Lower lobe of right lung (tissue), 2 donors: ENCODE results near the gene RRP1. TPM values are rescaled to one million over a fixed set of nuclear protein-coding genes. Genes with fewer than 3 reads are reported as not detected.

ENCODE experiments used
- ATAC-seq, 2 donors: fragments of 200-7000 bp; cut with Tn5 transposase; one replicate each; pipeline ENCODE4 v1.9.1; 2020 to 2022; ENCODE audit warnings: mild to moderate bottlenecking in 2 of 2, moderate library complexity in 2 of 2
- DNase-seq: peaks from one replicate; pipeline ENCODE4 v3.0.0-alpha.2; 2020
- H3K27ac ChIP-seq: fragments of 200-600 bp; one replicate; pipeline ENCODE4 v1.8.0; 2022
- H3K27me3 ChIP-seq: fragments of 200-600 bp; one replicate; pipeline ENCODE4 v1.8.0; 2022; ENCODE audit warnings: low read depth
- H3K36me3 ChIP-seq: fragments of 200-600 bp; one replicate; pipeline ENCODE4 v1.8.0; 2022; ENCODE audit warnings: mild to moderate bottlenecking
- H3K4me1 ChIP-seq: fragments of 200-600 bp; one replicate; pipeline ENCODE4 v1.8.0; 2022
- H3K4me3 ChIP-seq: fragments of 200-600 bp; one replicate; pipeline ENCODE4 v1.8.0; 2022; ENCODE audit warnings: mild to moderate bottlenecking
- H3K9me3 ChIP-seq: fragments of 200-600 bp; one replicate; pipeline ENCODE4 v1.8.0; 2022
- intact Hi-C: fragments of 100-400 bp; cut with DNase I; formaldehyde crosslinking; loops from one replicate; pipeline ENCODE4 v1.11.0; 2022
- total RNA-seq: library from RNA; stranded (reverse); fragmentation: NEBNext Ultra II Directional; extraction: Animal tissue kit (Norgen Biotek cat#: 25700); gene quantifications from one replicate; pipeline ENCODE4 v1.2.1, GENCODE V29; 2021
- TF ChIP-seq, protein P1 (sequence below): fragments of 200-600 bp; IDR thresholded peaks from one replicate; pipeline ENCODE4 v1.8.0; 2022; ENCODE audit warnings: antibody characterized with exemption, mild to moderate bottlenecking
- donor health status: DM: no; HTN: yes; CAD: no; lungs with severe emphysema.

Gene RRP1
- total RNA-seq, 1 donor from 2014 or later: 13.6 TPM

DNA sequence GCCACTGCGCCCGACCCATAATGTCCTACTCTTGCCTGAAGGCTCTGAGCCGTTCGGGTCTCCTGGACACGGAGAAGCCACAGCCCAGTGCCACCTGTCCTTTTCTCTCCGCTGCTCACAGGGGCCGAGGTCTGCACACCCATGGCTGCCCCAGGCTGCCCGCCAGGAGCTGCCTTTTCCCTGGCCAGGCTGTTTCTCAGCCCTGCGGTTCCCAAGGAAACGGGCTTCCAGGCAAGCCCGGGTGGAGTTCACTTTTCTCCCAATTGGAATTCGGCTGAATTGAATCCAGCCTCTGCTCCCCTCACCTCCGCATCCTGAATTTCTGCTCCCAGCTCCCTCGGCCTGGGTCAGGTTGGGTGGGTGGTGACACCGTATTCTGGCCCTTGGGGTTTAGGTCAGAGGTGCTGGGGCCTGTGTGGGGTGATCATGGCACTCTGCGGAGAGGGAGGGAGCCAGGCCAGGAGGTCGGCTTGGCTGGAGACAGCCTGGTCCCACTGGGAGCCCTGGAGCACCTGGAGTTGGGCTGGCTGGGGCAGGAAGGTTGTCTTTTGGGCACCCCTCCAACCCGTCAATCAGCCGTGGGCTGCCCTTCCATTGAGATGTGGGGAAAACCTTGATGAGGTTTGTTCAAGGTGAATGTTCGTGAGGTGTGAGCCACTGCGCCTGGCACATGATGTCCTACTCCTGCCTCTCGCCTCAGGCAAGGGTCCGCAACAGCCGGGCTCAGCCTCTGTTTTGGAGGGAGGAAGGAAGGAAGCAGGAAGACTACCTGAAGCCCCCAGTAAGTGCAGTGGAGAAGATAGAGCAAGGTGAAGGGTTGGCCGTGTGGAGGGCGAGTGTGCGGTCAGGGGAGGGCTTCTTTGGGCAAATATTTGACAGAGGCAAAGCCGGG lies 25.1 kb downstream of the RRP1 start:
- no peaks in the 10 kb centered on the region for H3K36me3 ChIP-seq
- ATAC-seq (no peak), DNase-seq (no peak)
- H3K27me3 ChIP-seq: no peaks in the 10 kb centered on the region
- TF ChIP-seq, protein P1, sequence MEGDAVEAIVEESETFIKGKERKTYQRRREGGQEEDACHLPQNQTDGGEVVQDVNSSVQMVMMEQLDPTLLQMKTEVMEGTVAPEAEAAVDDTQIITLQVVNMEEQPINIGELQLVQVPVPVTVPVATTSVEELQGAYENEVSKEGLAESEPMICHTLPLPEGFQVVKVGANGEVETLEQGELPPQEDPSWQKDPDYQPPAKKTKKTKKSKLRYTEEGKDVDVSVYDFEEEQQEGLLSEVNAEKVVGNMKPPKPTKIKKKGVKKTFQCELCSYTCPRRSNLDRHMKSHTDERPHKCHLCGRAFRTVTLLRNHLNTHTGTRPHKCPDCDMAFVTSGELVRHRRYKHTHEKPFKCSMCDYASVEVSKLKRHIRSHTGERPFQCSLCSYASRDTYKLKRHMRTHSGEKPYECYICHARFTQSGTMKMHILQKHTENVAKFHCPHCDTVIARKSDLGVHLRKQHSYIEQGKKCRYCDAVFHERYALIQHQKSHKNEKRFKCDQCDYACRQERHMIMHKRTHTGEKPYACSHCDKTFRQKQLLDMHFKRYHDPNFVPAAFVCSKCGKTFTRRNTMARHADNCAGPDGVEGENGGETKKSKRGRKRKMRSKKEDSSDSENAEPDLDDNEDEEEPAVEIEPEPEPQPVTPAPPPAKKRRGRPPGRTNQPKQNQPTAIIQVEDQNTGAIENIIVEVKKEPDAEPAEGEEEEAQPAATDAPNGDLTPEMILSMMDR: no peak
- no peak overlapping the region for H3K4me3 ChIP-seq
- intact Hi-C loops: no loop called here
- H3K27ac ChIP-seq: no peak overlapping the region
- no peaks in the 10 kb centered on the region for H3K9me3 ChIP-seq
- peaks cover 39% of the 10 kb centered on the region for H3K4me1 ChIP-seq

DNA sequence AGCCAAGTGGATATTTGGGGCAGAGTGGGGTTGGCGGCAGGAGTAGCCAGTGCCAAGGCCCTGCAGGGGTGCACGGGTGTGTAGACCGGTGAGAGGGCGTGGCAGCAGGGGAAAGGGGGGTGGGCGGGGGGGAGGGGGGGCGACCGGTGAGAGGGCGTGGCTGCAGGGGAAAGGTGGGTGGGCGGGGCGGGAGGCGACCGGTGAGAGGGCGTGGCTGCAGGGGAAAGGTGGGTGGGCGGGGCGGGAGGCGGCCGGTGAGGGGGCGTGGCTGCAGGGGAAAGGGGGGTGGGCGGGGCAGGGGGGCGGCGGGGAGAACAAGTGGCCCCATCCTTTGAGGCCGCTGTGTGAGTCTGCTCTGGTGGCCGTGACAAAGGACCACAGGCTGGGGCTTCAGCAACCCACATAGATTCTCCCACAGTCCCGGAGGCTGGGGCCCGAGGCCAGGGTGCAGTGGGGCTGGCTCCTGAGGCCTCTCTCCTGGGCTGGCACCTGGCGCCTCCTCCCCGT lies 25.8 kb downstream of the RRP1 start:
- Histone ChIP-seq H3K27ac (no peak overlapping the region), H3K9me3 (no peaks in the 10 kb centered on the region), H3K4me1 (peaks cover 39% of the 10 kb centered on the region), H3K36me3 (no peaks in the 10 kb centered on the region), H3K27me3 (no peaks in the 10 kb centered on the region), H3K4me3 (no peak overlapping the region)
- intact Hi-C loops: no loop called here
- ATAC-seq (no peak), DNase-seq (no peak)
- TF ChIP-seq, protein P1: no peak

DNA sequence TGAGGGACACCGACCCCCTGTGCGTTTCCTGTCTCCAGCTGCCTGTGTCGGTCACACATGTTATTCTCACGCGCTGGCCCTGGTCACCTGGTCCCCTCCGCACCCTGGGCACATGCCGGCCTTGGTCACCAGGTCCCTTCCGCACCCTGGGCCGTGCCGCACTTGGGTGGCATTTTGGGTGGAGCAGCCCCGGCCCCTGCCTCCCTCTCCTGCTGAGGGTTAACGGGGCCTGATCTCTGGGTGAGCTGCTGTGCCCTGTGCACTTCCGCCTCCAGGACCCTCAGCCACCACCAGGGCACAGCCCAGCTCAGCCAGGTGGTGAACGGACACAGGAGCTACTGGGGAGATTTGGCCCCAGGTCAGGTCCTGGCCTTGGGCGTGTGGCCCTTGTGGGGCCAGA lies 26.6 kb downstream of the RRP1 start:
- no peaks in the 10 kb centered on the region for H3K36me3 ChIP-seq
- TF ChIP-seq, protein P1: no peak
- DNase-seq (no peak), ATAC-seq (no peak)
- no peak overlapping the region for H3K4me3 ChIP-seq
- H3K9me3 ChIP-seq: no peaks in the 10 kb centered on the region
- intact Hi-C loops: no loop called here
- no peaks in the 10 kb centered on the region for H3K27me3 ChIP-seq
- no peak overlapping the region for H3K27ac ChIP-seq
- peaks cover 35% of the 10 kb centered on the region for H3K4me1 ChIP-seq

DNA sequence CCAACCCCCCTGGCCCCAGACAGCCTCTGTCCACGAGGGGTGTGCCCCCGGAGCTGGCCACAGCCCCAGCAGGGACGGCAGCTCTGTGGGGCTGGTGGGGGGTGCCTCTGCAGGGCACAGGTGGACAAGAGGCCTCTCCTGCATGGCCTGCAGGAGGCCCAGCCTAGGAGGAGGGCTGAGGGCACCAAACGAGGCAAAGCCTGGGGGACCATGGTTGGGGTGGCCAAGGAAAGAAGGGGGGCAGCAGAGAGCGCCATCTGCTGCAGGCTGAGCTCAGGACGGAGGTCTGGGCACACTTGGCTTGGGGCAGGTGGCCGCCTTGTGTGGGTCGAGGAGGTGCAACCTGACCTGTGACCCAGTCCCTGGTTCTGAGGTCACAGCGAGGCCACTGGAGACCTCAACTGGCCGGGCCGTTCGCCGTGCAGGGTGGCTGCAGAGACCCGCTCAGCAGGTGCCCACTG lies 27.3 kb downstream of the RRP1 start:
- peaks cover 29% of the 10 kb centered on the region for H3K4me1 ChIP-seq
- intact Hi-C loops: no loop called here
- no peak for DNase-seq

DNA sequence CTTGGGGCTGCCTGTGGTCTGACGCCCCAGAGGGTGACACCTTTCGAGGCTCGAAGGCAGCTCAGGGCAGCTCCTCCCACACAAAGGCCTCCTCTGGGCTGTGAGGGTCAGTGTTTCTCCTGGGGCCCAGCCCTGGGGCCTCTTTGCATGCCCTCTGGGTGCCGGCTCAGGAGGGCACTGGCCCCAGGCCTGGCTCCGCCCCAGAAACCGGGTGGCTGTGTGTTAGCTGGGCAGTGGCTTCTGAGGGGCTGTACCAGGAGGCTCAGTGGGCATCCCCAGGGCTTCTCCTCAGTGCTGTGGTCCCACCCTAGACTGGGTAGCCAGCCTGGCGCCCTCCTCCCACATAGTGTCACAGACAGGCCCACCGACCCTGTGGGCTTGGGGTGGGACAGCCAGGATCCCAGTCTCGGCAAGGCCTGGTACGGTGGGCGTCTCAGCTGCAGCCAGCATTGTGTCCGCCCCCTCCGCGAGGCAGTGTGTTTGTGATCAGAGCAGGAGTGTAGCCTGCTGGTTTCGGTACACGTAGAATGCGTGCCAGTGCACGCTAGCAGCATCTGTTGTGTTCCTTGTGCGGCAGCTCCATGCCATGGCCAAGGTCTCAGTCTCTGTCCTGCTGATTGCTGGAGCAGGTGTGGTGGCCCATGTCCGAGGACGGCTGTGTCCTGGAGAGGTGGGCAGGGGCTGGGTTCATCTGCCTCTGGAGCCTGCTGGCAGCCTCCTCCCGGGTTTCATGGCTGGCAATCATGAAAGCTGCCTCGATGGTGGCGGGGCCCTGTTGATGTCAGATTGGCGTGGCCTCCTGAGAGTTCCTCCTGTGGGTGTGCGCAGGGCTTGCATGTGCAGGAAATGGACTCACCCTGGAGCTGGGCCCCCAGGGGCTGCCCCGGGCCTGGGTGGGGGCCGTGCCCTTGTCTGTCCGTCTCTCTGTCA lies 28.0 kb downstream of the RRP1 start:
- H3K36me3 ChIP-seq: no peaks in the 10 kb centered on the region
- TF ChIP-seq, protein P1: no peak
- no peak overlapping the region for H3K27ac ChIP-seq
- peak; percentile 48 for DNase-seq
- H3K27me3 ChIP-seq: no peaks in the 10 kb centered on the region
- H3K4me1 ChIP-seq: peaks cover 21% of the 10 kb centered on the region
- intact Hi-C loops: no loop called here
- H3K4me3 ChIP-seq: no peak overlapping the region
- ATAC-seq: peak in 1 of 2 donors; percentile 4
- H3K9me3 ChIP-seq: no peaks in the 10 kb centered on the region

More for the DNA sequence above, 27.3 kb downstream of the RRP1 start:
- Histone ChIP-seq H3K27ac (no peak overlapping the region), H3K36me3 (no peaks in the 10 kb centered on the region), H3K27me3 (no peaks in the 10 kb centered on the region), H3K4me3 (no peak overlapping the region), H3K9me3 (no peaks in the 10 kb centered on the region)
- no peak for ATAC-seq
- TF ChIP-seq, protein P1: no peak
